Posterior vena cava (tissue), 2 donors: ENCODE results near the gene FBXO28. TPM values are rescaled to one million over a fixed set of nuclear protein-coding genes. Genes with fewer than 3 reads are reported as not detected.
"Not testable (repeated sequence)": the region's sequence is repeated elsewhere in the genome, so short reads cannot be mapped to it uniquely, and the experiment has no call there.

Experiments
- DNase-seq: peaks from one replicate; pipeline ENCODE4 v3.0.0-alpha.2; 2020; ENCODE audit warnings: low spot score
- intact Hi-C, 2 donors: fragments of 100-400 bp; cut with DNase I; formaldehyde crosslinking; loops; one replicate each; pipeline versions ENCODE4 v1.14.1 to v1.14.2; 2022 to 2023
- long read RNA-seq, 2 donors: library from polyadenylated mRNA; unstranded; transcript quantifications; one replicate each; pipeline ENCODE4 v2.0.0, GENCODE V29; 2020 to 2021
- total RNA-seq, 2 donors: library from RNA; stranded (reverse); fragmentation: NEBNext Ultra II Directional; extraction: Animal tissue kit (Norgen Biotek cat#: 25700); gene quantifications; one replicate each; pipeline ENCODE4 v1.2.1, GENCODE V29; 2021
- donor health status: DM: yes; HTN: yes; CAD: no.
- donor health status: DM: yes; HTN: yes; CAD: no.

Gene FBXO28, protein sequence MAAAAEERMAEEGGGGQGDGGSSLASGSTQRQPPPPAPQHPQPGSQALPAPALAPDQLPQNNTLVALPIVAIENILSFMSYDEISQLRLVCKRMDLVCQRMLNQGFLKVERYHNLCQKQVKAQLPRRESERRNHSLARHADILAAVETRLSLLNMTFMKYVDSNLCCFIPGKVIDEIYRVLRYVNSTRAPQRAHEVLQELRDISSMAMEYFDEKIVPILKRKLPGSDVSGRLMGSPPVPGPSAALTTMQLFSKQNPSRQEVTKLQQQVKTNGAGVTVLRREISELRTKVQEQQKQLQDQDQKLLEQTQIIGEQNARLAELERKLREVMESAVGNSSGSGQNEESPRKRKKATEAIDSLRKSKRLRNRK
- total RNA-seq, result 10 to 100 TPM; 26.5 to 28.1 TPM
- long read RNA-seq, donor 1, full-length matches to known transcripts, result 6 of 8 reads
- long read RNA-seq, donor 1, partial matches to known transcripts, result 0 of 8 reads
- long read RNA-seq, donor 1, other reads (novel, unspliced or antisense), result 2 of 8 reads
- long read RNA-seq, donor 2, full-length matches to known transcripts, result 6 of 7 reads
- long read RNA-seq, donor 2, partial matches to known transcripts, result 0 of 7 reads
- long read RNA-seq, donor 2, other reads (novel, unspliced or antisense), result 1 of 7 reads

DNA sequence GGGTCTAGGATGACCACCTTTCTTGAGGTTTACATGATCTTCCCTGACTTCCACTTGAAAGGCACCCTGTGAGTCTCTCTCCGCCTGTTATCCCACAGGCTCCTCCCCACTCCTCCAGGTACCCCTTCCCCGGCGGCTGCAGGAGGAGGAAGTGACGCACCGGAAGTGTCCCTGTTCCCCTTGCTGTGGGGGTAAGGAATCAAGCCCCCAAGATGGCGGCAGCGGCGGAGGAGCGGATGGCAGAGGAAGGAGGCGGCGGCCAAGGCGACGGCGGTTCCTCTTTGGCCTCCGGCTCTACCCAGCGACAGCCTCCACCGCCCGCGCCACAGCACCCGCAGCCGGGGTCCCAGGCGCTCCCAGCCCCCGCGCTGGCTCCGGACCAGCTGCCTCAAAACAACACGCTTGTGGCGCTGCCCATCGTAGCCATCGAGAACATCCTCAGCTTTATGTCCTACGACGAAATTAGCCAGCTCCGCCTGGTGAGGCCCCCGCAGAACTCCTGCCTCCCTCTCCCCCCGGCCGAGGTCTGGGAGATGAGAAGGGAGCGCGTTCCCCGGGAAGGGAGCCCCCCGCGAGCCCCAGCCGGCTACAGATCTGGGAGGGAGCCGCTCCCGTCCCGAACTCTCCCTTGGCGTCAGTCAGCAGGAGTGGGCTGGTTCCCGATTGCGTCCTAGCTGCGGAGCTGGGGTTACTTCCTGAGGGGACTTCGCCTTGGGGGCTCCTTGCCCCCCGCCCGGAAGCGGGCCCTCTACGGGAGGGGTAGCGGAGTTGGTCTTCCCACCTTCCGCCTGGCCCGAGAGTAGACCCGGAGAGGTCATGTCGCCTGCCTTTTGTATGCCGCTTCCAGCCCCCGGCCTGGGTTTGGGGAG lies at the start of gene FBXO28:
Gene FBXO28 (plus strand): TSS at position 194 of the 869 bp plus-strand sequence. CDS start 19 bp downstream, at position 213.
- DNase-seq, result peak; percentile 98
- intact Hi-C loops, result no loop called here

DNA sequence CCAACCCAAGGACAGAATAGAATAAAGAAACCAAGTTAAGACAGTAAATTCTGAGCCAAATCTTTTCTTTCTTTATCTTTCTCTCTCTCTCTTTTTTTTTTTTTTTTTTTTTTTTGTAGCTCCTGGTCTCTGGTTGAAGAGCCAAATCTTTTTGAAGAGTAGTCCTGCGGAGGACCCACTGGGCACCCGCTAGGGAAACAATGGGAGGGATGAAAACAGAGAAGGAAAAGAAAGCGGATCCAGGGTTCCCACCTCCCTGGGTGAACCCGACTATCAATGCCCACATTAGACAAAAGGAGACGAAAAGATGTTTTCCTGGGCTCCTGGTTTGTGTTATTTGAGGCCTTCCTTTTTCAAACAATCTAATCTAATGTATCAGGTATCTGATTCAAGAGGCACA lies 49.8 kb upstream of the FBXO28 start:
- intact Hi-C loops, result no loop called here
- DNase-seq, result no peak

DNA sequence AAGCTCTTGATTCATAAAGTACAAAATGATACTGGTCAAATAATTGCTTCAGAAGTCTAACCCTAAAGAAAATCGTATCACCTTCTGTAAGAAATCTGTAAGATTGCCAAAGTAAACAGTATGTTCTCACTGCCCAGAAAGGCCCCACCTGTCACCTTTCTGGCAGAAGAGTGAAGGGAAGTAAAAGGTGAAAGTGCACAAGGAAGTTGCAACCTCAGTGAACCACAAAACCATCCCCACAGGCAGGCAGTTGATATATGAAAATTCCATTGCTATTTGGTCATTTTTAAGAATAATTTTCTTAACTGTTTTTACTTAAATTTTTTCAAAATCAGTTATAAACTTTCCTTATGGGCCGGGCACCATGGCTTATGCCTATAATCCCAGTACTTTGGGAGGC lies 48.5 kb upstream of the FBXO28 start:
- intact Hi-C loops, result no loop called here
- no peak for DNase-seq

DNA sequence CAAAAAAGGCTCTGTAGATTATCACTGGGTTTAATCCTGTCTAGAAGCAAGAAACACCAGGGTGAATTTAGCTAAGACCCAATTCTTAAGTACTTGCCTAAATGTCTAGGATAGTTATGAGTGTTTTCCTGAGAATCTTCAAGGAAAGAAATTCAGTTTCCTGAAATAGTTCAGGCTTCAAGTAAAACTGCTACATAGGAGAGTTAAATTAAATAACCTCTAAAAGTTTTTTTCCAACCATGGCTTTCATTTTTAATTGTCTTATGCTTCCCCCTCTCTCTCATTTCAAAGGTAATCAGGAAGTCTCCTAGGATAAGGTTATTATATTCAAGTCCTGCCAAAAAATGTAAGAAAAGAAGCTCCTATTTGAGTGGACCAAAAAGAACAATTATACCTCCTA lies 46.7 kb upstream of the FBXO28 start:
- no peak for DNase-seq
- intact Hi-C loops, result no loop called here

DNA sequence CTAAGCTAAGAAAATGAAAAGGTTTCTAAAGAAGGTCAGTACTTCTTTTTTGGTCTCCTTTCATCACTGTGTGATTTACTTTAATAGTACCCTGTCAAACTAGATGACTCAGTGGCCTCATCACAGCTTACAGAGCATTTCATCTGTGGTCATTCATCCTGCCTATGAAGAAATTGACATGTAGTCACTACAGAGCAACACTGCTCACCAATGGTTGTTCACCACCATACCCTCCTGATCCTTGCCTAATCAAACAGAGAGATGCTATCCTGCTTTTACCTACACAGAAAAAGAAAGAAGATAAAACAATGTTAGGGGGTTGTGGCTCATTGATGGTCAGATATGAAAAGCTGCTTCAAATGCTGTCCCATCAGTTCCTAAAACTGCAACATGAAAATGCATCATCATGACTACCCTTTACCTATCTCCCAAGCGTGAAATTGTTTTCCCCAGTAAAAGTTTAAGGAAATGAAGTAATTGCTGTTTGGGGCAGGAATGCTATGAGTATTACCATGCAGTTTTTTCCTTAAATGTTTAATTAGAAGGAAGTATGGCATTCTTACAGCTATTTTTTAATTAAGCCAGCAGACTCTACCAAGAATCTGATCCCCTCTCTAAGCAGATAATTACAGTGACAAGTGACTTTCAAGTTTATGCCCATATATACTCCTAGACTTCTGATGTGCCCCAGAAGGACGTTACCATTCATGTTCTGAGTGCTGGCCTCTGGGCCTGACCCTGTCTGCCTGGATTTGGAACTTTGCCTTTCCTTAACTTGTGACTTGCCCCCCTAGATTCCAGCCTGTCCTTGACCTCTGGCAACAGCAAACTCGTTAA lies 46.1 kb upstream of the FBXO28 start:
- DNase-seq, result no peak
- intact Hi-C loops, result no loop called here

DNA sequence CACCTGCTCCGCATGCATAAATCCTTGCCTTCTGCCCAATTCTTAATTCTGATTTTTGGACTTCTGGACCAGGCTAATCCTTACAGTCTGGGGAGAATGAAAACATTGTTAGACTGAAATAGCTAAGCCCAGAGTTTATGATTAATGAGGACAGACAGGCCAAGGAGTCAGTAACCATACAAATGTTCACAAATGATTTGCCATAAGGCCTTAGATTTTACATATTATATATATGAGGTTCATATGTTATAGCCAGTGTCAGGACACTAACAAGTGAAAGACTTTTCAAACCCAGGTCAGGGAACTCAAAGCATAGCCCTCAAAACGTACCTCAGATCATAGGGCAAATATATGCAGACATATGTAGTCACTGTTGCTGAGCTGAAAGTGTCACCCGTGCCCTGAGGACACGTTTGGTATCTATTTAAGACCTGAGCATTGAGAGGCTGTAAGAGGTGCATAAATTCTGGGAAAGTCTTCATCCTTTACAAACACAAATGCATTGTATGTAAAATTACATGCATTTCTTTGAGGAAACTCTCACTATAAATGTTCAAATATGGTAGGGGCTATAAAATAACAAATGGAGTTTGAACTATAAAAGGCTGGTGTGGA lies 45.3 kb upstream of the FBXO28 start:
- no peak for DNase-seq
- intact Hi-C loops, result no loop called here

DNA sequence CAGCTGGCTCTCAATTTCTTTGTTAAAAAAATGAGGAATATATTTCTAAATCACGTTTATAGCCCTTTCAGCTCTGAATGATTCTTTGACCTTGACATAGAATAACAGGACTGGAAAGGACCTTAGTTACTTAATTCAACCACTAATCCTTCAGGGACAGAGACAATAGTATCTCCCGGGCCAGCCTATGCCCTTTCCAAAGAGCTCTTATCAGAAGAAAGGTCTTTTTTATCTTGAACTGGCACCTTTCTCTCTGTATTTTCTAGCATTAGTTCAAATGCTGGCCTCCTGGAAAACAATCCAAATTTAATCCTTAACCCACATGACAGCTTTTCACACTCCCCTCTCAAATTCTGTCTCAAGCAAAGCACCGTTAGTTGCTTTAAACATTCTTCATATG lies 44.8 kb upstream of the FBXO28 start:
- intact Hi-C loops, result no loop called here
- no peak for DNase-seq

DNA sequence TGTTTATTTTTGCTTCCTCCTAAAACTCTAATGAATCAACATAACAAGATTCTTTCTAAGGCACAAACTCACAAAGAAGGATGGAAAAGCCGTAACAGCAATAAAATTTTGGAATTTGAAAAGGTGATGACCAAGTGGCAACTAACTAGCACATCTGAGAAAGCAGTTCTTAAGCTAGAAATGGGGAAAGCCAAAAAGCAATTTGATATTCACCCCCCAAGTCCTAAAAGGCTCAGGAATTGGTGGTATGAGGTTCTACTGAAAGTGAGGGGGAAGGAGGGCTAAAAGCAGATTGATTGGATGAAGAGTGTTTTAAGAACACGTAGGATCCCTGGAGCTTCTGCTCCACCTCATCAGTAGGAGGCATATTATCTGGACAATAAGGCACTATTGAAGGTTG lies 43.4 kb upstream of the FBXO28 start:
- intact Hi-C loops, result no loop called here
- no peak for DNase-seq

DNA sequence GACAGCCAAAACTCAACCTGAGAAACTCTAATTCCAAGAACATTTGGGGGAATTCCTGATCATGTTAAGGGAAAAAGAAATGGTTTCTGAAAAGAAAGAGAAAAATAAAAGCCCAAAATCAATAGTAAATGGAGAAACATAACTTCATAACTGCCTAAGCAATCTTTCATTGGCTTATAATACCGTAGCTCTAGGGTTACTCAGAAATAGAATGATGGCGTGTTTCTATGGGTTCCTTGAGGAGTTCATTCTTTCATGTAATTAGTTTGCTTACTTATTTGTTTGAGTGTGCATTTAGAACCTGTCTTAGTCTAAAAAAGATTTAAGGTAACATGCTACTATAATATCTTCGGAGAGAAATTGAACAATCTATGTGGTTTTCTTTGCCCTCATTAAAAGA lies 37.5 kb upstream of the FBXO28 start:
- intact Hi-C loops, result no loop called here
- no peak for DNase-seq

DNA sequence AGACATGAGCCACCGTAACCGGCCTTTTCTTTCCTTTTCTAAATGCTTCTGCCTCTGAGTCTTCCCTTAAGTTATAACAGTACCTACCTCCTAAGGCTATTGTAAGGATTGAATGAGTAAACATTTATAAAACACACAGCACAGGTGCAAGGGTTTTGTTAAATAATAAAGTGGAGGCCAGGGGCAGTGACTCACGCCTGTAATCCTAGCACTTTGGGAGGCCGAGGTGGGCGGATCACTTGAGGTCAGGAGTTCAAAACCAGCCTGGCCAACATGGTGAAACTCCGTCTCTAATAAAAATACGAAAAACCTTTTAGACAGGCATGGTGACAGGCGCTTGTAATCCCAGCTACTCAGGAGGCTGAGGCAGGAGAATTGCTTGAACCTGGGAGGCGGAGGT lies 34.3 kb upstream of the FBXO28 start:
- DNase-seq, intact Hi-C loops: not testable (repeated sequence)

DNA sequence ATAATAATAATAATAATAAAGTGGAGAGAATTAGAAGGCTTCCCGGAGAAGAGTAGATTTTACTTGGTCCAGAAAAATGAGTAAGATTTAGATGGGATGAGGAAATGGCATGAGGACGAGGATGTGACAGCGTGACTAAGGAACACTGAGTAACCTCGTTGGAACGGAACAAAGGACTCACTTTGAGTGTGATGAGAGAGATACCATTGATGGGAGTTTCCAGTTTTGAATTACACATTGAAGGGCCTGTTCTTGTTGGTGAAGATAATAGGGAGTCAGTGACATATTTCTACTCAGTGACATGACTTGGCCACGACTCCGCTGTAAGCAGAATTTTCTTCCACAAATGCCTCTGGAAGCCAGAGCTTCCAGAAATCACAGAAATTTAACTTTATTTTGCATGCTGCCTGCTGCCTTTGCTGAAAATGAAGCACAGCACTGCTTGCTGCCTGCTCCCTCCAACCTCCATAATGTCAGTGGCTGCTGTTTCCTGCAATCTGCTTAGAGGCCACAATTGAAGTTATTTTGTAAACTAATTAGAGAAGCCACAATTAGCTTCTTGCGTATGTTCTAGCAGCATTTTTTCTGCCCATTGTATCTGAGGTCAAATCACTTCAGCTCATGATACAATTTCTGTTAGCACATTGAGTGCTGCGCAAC lies 33.7 kb upstream of the FBXO28 start:
- no peak for DNase-seq
- intact Hi-C loops, result no loop called here

DNA sequence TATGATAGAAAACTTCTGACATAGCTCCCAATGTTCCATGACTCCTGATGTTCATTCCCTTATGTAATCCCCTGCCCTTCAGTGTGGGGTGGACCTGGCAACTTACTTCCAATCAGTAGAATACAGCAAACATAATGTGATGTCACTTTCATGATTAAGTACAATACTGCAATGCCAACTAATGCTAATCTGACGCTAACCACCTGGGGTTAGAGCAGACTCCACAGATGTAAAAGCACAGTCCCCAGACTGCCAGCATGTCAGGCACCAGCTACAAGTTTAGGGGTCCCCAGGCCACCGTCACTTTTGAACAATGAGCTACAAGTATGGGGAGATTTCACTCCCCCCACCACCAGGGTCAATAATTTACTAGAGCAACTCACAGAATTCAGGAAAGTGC lies 32.3 kb upstream of the FBXO28 start:
- intact Hi-C loops, result no loop called here
- DNase-seq, result no peak

DNA sequence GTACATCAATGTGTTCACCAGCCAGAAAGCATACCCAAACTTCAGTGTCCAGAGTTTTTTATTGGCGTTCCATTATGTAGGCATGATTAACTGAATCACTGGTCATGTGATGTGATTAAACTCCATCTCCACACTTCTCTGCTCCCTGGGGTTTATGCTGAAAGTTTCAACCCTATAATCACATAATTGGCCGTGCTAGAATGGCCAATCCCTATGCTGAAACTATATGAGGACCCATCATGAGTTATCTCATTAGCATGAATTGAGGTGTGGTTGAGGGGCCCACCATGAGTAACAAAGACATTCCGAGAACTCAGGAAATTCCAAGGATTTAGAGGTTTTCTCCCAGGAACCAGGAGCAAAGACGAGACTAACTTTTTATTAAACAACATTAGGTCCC lies 31.8 kb upstream of the FBXO28 start:
- intact Hi-C loops, result no loop called here
- DNase-seq, result no peak

DNA sequence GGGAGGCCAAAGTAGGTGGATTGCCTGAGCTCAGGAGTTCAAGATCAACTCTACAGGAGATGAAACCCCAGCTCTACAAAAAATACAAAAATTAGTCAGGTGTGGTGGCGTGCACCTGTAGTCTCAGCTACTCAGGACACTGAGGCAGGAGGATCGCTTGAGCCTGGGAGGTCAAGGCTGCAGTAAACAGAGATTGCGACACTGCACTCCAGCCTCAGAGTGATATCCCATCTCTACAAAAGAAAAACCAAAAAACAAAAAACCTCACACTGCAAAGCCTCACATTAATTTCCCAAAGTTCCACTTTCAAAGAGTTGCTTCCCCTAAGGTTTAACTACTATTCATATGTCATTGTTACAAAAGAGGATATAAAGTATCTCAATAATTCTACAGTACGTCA lies 29.0 kb upstream of the FBXO28 start:
- no peak for DNase-seq
- intact Hi-C loops, result no loop called here

DNA sequence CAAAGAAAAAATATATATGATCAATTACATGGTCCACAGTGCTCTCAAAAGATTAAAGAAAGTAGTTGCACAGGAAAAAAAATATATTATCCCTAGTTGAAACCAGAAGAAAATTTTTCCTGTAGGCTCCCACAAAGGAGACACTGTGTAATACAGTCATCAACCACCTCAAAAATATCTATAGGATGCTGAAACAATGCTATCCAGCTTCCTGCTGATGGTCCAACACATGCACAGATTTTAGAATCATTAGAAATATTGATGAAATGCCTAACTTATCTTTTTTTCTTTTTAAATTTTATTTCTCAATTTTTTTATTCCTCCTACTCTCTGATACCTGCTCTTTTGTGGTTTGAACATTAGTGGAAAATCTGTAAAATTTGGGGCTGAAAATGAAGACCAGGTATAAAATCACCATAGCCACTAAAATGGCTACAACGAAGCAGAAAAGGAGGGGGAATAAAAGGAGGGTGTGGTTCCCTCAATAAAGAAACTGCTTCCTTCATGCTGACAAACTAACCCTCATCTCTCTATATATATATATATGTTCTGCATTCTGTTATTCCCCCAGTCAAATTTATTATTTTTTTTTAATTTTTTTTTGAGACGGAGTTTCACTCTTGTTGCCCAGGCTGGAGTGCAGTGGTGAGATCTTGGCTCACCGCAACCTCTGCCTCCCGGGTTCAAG lies 28.3 kb upstream of the FBXO28 start:
- intact Hi-C loops, result no loop called here
- no peak for DNase-seq

DNA sequence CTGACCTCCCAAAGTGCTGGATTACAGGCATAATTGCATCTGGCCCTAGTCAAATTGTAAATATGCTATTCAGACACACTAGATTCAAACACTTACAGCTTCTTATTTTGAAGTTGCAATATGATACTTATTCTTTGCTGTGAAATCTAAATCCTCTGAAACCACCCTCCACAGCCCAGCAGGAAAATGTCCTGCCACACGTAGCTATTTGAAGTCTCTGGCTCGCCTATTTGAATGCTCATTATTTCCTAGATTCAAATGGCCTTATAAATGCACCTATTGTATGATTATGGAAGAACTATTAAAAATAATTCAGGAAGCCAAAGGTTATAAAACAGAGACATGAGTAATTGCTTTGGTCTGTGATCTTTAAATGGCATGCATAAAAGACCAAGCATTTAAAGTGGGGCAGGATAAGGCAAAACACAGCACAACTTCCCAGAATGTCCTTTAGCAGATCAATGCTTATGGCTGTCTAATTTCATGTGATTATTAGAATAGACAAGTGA lies 26.6 kb upstream of the FBXO28 start:
- intact Hi-C loops, result no loop called here
- DNase-seq, result no peak

DNA sequence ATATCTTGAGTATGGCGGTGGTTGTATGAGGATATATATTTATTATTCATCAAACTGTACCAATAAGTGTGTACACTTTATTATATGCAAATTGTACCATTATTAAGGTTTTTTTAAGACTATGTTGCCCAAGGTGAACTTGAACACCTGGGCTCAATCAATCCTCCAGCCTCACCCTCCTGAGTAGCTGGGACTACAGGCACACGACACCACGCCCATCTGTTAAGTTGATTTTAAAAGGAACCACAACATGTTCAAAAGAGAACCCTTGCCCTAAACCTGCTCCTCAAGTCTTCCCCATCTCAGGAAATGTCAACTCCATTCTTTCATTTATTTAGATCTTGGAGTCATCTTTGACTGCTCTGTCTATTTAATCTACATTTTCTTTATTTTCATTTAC lies 24.3 kb upstream of the FBXO28 start:
- DNase-seq, result no peak
- intact Hi-C loops, result no loop called here

DNA sequence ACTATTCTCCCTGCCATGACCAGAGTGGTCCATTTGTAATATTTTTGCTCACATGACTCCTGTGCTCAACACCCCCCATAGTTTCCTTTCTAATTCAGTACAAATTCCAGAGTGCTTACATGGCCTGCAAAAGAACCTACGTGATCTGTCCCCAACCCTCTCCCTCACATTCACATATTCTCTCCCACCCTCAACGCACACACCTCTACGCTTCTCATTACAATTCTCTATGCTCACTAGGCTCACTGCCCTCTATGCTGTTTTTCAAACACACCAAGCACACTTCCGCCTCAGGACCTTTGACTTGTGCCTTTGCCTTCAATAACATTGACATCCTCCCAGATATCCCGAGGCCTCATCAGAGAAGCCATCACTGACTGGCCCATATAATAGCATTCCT lies 23.8 kb upstream of the FBXO28 start:
- no peak for DNase-seq
- intact Hi-C loops, result no loop called here
